WTC11 (cell line): ENCODE measurements around the gene AKR1B15. TPM values are rescaled to one million over a fixed set of nuclear protein-coding genes. Genes with fewer than 3 reads are reported as not detected.
A peak's percentile ranks its signal among the peaks of the same experiment; 100 is the strongest.
"Not testable (repeated sequence)": the region's sequence is repeated elsewhere in the genome, so short reads cannot be mapped to it uniquely, and the experiment has no call there.

Source experiments
- ATAC-seq: fragments of 200-7000 bp; cut with Tn5 transposase; 2 replicates; pipeline ENCODE4 v1.10.0; 2021; ENCODE audit warnings: mild to moderate bottlenecking, moderate library complexity
- CTCF ChIA-PET: fragments of 300-600 bp; sonication (Branson Sonifier 250); formaldehyde crosslinking; loops from one replicate; lab custom pipeline; 2021; ENCODE audit warnings: antibody characterized with exemption; lab: Charles Lee
- POLR2A ChIA-PET: fragments of 350-600 bp; sonication (Branson Sonifier 250); formaldehyde crosslinking; loops from one replicate; lab custom pipeline; 2021; ENCODE audit warnings: antibody characterized with exemption; lab: Charles Lee
- DNase-seq: peaks from one replicate; pipeline ENCODE4 v3.0.0; 2021; ENCODE audit warnings: low spot score
- H3K27ac Mint-ChIP-seq: 2 replicates; pipeline ENCODE4 v1.8.0; 2021; ENCODE audit warnings: mixed read lengths
- H3K27me3 Mint-ChIP-seq: 2 replicates; pipeline ENCODE4 v1.8.0; 2021; ENCODE audit warnings: low read depth, mild to moderate bottlenecking, moderate library complexity, mixed read lengths
- H3K36me3 Mint-ChIP-seq: 2 replicates; pipeline ENCODE4 v1.8.0; 2021; ENCODE audit warnings: mixed read lengths
- H3K4me1 Mint-ChIP-seq: 2 replicates; pipeline ENCODE4 v1.8.0; 2022; ENCODE audit warnings: mixed read lengths
- H3K4me3 Mint-ChIP-seq: 2 replicates; pipeline ENCODE4 v1.8.0; 2021; ENCODE audit warnings: mild to moderate bottlenecking, moderate library complexity, mixed read lengths
- H3K9me3 Mint-ChIP-seq: 2 replicates; pipeline ENCODE4 v1.8.0; 2021; ENCODE audit warnings: mixed read lengths
- ARID4B ChIP-seq: sonication (generic); formaldehyde crosslinking; IDR thresholded peaks from 2 replicates; pipeline ENCODE4 v1.8.0; 2023; ENCODE audit warnings: missing genetic modification reagents, mild to moderate bottlenecking, borderline replicate concordance
- ATF2 ChIP-seq: sonication (generic); formaldehyde crosslinking; IDR thresholded peaks from 2 replicates; pipeline ENCODE4 v1.8.1; 2022; ENCODE audit warnings: low read depth, missing genetic modification reagents, borderline replicate concordance
- ATF3 ChIP-seq: sonication (generic); formaldehyde crosslinking; conservative IDR thresholded peaks from 2 replicates; pipeline ENCODE4 v1.8.1; 2022; ENCODE audit warnings: mild to moderate bottlenecking, missing genetic modification reagents
- FOXJ3 ChIP-seq: sonication (generic); formaldehyde crosslinking; IDR thresholded peaks from 2 replicates; pipeline ENCODE4 v1.9.0; 2021; ENCODE audit warnings: missing genetic modification reagents, mild to moderate bottlenecking, borderline replicate concordance
- HMGXB4 ChIP-seq: sonication (generic); formaldehyde crosslinking; IDR thresholded peaks from 2 replicates; pipeline ENCODE4 v1.8.1; 2023; ENCODE audit warnings: mild to moderate bottlenecking, moderate library complexity, missing genetic modification reagents
- KAT7 ChIP-seq: sonication (generic); formaldehyde crosslinking; IDR thresholded peaks from 2 replicates; pipeline ENCODE4 v1.8.1; 2023; ENCODE audit warnings: missing genetic modification reagents, mild to moderate bottlenecking, borderline replicate concordance
- MYBL2 ChIP-seq: sonication (generic); formaldehyde crosslinking; IDR thresholded peaks from 2 replicates; pipeline ENCODE4 v1.8.1; 2023; ENCODE audit warnings: mild to moderate bottlenecking, moderate library complexity, missing genetic modification reagents
- NFYB ChIP-seq: sonication (generic); formaldehyde crosslinking; conservative IDR thresholded peaks from 2 replicates; pipeline ENCODE4 v1.8.0; 2022; ENCODE audit warnings: low read depth, missing genetic modification reagents
- NR1H2 ChIP-seq: sonication (generic); formaldehyde crosslinking; IDR thresholded peaks from 2 replicates; pipeline ENCODE4 v1.9.0; 2021; ENCODE audit warnings: mild to moderate bottlenecking, moderate library complexity, missing genetic modification reagents
- NR2C2 ChIP-seq: sonication (generic); formaldehyde crosslinking; IDR thresholded peaks from 2 replicates; pipeline ENCODE4 v1.8.0; 2022; ENCODE audit warnings: mild to moderate bottlenecking, missing genetic modification reagents
- PREB ChIP-seq: sonication (generic); formaldehyde crosslinking; IDR thresholded peaks from 2 replicates; pipeline ENCODE4 v1.8.1; 2022; ENCODE audit warnings: mild to moderate bottlenecking, missing genetic modification reagents, moderate library complexity, borderline replicate concordance
- TP53 ChIP-seq: sonication (generic); formaldehyde crosslinking; IDR thresholded peaks from 2 replicates; pipeline ENCODE4 v1.8.1; 2023; ENCODE audit warnings: mild to moderate bottlenecking, missing genetic modification reagents
- ZBTB21 ChIP-seq: sonication (generic); formaldehyde crosslinking; IDR thresholded peaks from 2 replicates; pipeline ENCODE4 v1.8.1; 2023; ENCODE audit warnings: mild to moderate bottlenecking, missing genetic modification reagents, borderline replicate concordance
- ZNF121 ChIP-seq: sonication (generic); formaldehyde crosslinking; IDR thresholded peaks from 2 replicates; pipeline ENCODE4 v1.8.0; 2023; ENCODE audit warnings: missing genetic modification reagents
- ZNF219 ChIP-seq: sonication (generic); formaldehyde crosslinking; IDR thresholded peaks from 2 replicates; pipeline ENCODE4 v1.8.0; 2023; ENCODE audit warnings: missing genetic modification reagents, mild to moderate bottlenecking, borderline replicate concordance
- ZNF416 ChIP-seq: fragments of 250-450 bp; sonication (Bioruptor Pico); IDR thresholded peaks from 2 replicates; pipeline ENCODE4 v1.9.0; 2021; ENCODE audit warnings: mild to moderate bottlenecking, inconsistent platforms
- ZNF671 ChIP-seq: fragments of 250-450 bp; sonication (Bioruptor Pico); IDR thresholded peaks from 2 replicates; pipeline ENCODE4 v1.8.0; 2021; ENCODE audit warnings: mild to moderate bottlenecking
- total RNA-seq: library from RNA; stranded (reverse); gene quantifications from 3 replicates; pipeline ENCODE4 v1.2.3, GENCODE V29; 2021

Gene AKR1B15
- total RNA-seq, 1 experiment from 2014 or later, result not detected

- ATAC-seq, result no peak
- peaks cover 15% of the 10 kb centered on the region for H3K27me3 Mint-ChIP-seq
- POLR2A ChIA-PET, result no interaction called here
Observed at GRCh38 chr7:134565643-134566136, 16.8 kb downstream of the AKR1B15 start.

GRCh38 chr7:134567368-134567767 is 18.5 kb downstream of the AKR1B15 start:
- ATAC-seq (no peak), DNase-seq (no peak)
- Mint-ChIP-seq H3K9me3 (peaks cover 90% of the 10 kb centered on the region), H3K4me1 (no peaks in the 10 kb centered on the region), H3K4me3 (no peak overlapping the region), H3K27me3 (peaks cover 15% of the 10 kb centered on the region), H3K36me3 (peaks cover 36% of the 10 kb centered on the region), H3K27ac (no peak overlapping the region)
- no peak for TF ChIP-seq ARID4B (CRISPR knock-in tag)
- TF ChIP-seq MYBL2 (CRISPR knock-in tag), result no peak
- TF ChIP-seq HMGXB4 (CRISPR knock-in tag), result no peak
- TF ChIP-seq ATF3 (CRISPR knock-in tag), result no peak
- TF ChIP-seq TP53 (CRISPR knock-in tag), result no peak
- TF ChIP-seq ZNF671 (CRISPR knock-in tag), result no peak
- no peak for TF ChIP-seq KAT7 (CRISPR knock-in tag)
- no peak for TF ChIP-seq ATF2 (CRISPR knock-in tag)
- TF ChIP-seq ZBTB21, result no peak
- no peak for TF ChIP-seq NR2C2 (CRISPR knock-in tag)
- no peak for TF ChIP-seq NR1H2 (CRISPR knock-in tag)
- no peak for TF ChIP-seq NFYB (CRISPR knock-in tag)
- TF ChIP-seq PREB (CRISPR knock-in tag), result no peak
- no peak for TF ChIP-seq ZNF416 (CRISPR knock-in tag)
- TF ChIP-seq FOXJ3 (CRISPR knock-in tag), result no peak
- CTCF ChIA-PET, result no interaction called here
- POLR2A ChIA-PET, result no interaction called here

More at GRCh38 chr7:134565643-134566136, 16.8 kb downstream of the AKR1B15 start:
- CTCF ChIA-PET, result interaction anchor here (1.6 kb wide), 1 partner anchor 18 kb away, joined by 6 read pairs; no protein-coding TSS in a partner anchor
- peaks cover 28% of the 10 kb centered on the region for H3K36me3 Mint-ChIP-seq
- H3K4me1 Mint-ChIP-seq, result no peaks in the 10 kb centered on the region
- no peak for DNase-seq
- no peak overlapping the region for H3K4me3 Mint-ChIP-seq
- TF ChIP-seq ZNF219, result no peak
- TF ChIP-seq ZNF121 (CRISPR knock-in tag), result 0 out of 2 replicates have a peak, but pooled peaks have one; percentile 68
- H3K27ac Mint-ChIP-seq, result no peak overlapping the region
- H3K9me3 Mint-ChIP-seq, result peaks cover 82% of the 10 kb centered on the region

- Mint-ChIP-seq H3K36me3 (peaks cover 31% of the 10 kb centered on the region), H3K27me3 (peaks cover 15% of the 10 kb centered on the region), H3K9me3 (peaks cover 67% of the 10 kb centered on the region)
- DNase-seq, ATAC-seq, CTCF ChIA-PET, H3K4me1 Mint-ChIP-seq, H3K27ac Mint-ChIP-seq, POLR2A ChIA-PET, H3K4me3 Mint-ChIP-seq: not testable (repeated sequence)
Observed at GRCh38 chr7:134569962-134570361, 21.1 kb downstream of the AKR1B15 start.
